DND-41 (cell line): ENCODE data around the gene EPHB6.

Source experiments
- EZH2 ChIP-seq: IDR thresholded peaks from 3 replicates; pipeline ENCODE4 v1.6.1; 2012; ENCODE audit warnings: borderline replicate concordance, low read depth, mild to moderate bottlenecking, moderate library complexity, low read length, inconsistent platforms; ENCODE audit not compliant: severe bottlenecking
- TF ChIP-seq, protein P1 (sequence below): IDR thresholded peaks from 2 replicates; pipeline ENCODE4 v1.5.1; 2012; ENCODE audit warnings: borderline replicate concordance, low read length, moderate library complexity, mild to moderate bottlenecking; ENCODE audit not compliant: poor library complexity, severe bottlenecking; ENCODE audit errors: extremely low read depth

DNA sequence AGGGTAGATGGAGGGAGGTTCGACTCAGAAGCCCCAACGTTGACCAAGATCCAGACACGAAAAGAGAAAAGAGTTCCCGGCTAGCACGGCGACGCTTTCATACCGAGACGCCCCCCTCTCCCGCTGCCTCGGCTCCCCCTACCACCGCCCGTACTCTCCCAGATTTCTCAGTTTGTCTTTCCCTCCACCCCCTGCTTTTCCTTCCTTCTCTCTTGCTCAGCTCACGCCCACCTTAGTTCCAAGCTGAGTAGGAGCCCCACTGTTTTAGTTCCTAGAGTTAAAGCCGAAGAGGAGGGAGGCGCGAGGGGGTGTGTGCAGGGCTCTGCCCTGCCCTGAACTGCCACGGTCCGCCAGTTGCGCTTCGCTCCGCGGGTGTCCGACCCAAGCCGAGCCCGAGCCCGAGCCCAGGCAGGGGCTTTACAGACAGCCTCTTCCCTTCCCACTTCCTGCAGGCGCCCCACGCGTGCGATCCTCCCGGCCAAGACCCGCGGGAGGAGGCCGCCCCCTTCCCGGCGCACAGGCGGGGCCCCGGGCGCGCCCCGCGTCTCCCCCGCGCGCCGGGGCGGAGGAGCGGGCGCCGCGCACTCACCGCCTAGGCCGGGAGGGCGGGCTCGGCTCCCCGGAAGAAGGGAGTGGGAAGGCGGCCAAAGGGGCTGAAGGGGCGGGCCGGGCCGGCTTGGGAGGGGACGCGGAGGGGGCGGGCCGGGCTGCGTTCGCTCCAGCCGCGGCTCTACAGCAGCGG is at the start of gene EPHB6:
- TF ChIP-seq EZH2: no peak
- TF ChIP-seq, protein P1, sequence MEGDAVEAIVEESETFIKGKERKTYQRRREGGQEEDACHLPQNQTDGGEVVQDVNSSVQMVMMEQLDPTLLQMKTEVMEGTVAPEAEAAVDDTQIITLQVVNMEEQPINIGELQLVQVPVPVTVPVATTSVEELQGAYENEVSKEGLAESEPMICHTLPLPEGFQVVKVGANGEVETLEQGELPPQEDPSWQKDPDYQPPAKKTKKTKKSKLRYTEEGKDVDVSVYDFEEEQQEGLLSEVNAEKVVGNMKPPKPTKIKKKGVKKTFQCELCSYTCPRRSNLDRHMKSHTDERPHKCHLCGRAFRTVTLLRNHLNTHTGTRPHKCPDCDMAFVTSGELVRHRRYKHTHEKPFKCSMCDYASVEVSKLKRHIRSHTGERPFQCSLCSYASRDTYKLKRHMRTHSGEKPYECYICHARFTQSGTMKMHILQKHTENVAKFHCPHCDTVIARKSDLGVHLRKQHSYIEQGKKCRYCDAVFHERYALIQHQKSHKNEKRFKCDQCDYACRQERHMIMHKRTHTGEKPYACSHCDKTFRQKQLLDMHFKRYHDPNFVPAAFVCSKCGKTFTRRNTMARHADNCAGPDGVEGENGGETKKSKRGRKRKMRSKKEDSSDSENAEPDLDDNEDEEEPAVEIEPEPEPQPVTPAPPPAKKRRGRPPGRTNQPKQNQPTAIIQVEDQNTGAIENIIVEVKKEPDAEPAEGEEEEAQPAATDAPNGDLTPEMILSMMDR: no peak
